Measurements from ENCODE around the gene RXFP2. TPM values are rescaled to one million over a fixed set of nuclear protein-coding genes. Genes with fewer than 3 reads are reported as not detected.

RXFP2 gene
- polyA plus RNA-seq, 1 donor (not counting 4 experiments of a cell fraction or from before 2014, with no cell fraction given), result not detected

GRCh38 chr13:31769575-31769974 lies 30.2 kb downstream of the RXFP2 start:
- Histone ChIP-seq H3K27me3 (ENCODE audit: control insufficient read depth, extremely low read depth, insufficient read depth, low read length) (no peaks in the 10 kb centered on the region), H3K4me1 (ENCODE audit: control insufficient read depth, extremely low read depth, insufficient read depth, low read length) (no peaks in the 10 kb centered on the region), H3K9ac (ENCODE audit: control insufficient read depth, extremely low read depth, insufficient read depth, low read length) (no peak overlapping the region), H4K20me1 (ENCODE audit: control insufficient read depth, extremely low read depth, insufficient read depth, low read length) (no peaks in the 10 kb centered on the region), H3K9me3 (ENCODE audit: control insufficient read depth, low read depth, low read length) (no peaks in the 10 kb centered on the region), H2AFZ (ENCODE audit: control insufficient read depth, low read length) (no peak overlapping the region), H3K79me2 (ENCODE audit: control insufficient read depth, insufficient read depth, low read length) (no peaks in the 10 kb centered on the region), H3K9me1 (ENCODE audit: control insufficient read depth, extremely low read depth, insufficient read depth, low read length) (no peaks in the 10 kb centered on the region), H3K27ac (ENCODE audit: control insufficient read depth, insufficient read depth, low read length) (no peak overlapping the region), H3K4me3 (ENCODE audit: control insufficient read depth in 2 of 3, extremely low read depth in 1 of 3, insufficient read depth in 2 of 3, low read depth in 1 of 3, low read length in 3 of 3) (no peak overlapping the region), H3K4me2 (ENCODE audit: control insufficient read depth, extremely low read depth, insufficient read depth, low read depth, low read length) (no peak overlapping the region), H3K36me3 (ENCODE audit: control insufficient read depth in 2 of 2, extremely low read depth in 1 of 2, insufficient read depth in 2 of 2, low read length in 2 of 2) (no peaks in the 10 kb centered on the region)
- DNase-seq (ENCODE audit: low read depth, low spot score), result no peak
- TF ChIP-seq CTCF (optimal IDR thresholded peaks at IDR 0.05 in 1 of 3, IDR thresholded peaks at IDR 0.05 in 1 of 3, conservative IDR thresholded peaks at IDR 0.05 in 1 of 3; ENCODE audit: extremely low read depth in 1 of 3, insufficient read depth in 2 of 3, low read length in 3 of 3), result no peak
- no peak for TF ChIP-seq EZH2 (IDR thresholded peaks at IDR 0.05; ENCODE audit: low read length)
- dilution Hi-C loops (cut with MboI; ENCODE audit: extremely low pct_ligation_motif_present, low sequenced_read_pairs), result no loop called here
- FAIRE-seq, result no peak

- H2AFZ ChIP-seq (ENCODE audit: control insufficient read depth, low read length), result no peak overlapping the region
- H4K20me1 ChIP-seq (ENCODE audit: control insufficient read depth, extremely low read depth, insufficient read depth, low read length), result no peaks in the 10 kb centered on the region
- DNase-seq (ENCODE audit: low read depth, low spot score), result no peak
- no peaks in the 10 kb centered on the region for H3K36me3 ChIP-seq (ENCODE audit: control insufficient read depth in 2 of 2, extremely low read depth in 1 of 2, insufficient read depth in 2 of 2, low read length in 2 of 2)
- no peak overlapping the region for H3K4me3 ChIP-seq (ENCODE audit: control insufficient read depth in 2 of 3, extremely low read depth in 1 of 3, insufficient read depth in 2 of 3, low read depth in 1 of 3, low read length in 3 of 3)
- no peak overlapping the region for H3K9ac ChIP-seq (ENCODE audit: control insufficient read depth, extremely low read depth, insufficient read depth, low read length)
- TF ChIP-seq EZH2 (IDR thresholded peaks at IDR 0.05; ENCODE audit: low read length) (no peak), CTCF (optimal IDR thresholded peaks at IDR 0.05 in 1 of 3, IDR thresholded peaks at IDR 0.05 in 1 of 3, conservative IDR thresholded peaks at IDR 0.05 in 1 of 3; ENCODE audit: extremely low read depth in 1 of 3, insufficient read depth in 2 of 3, low read length in 3 of 3) (no peak)
- dilution Hi-C loops (cut with MboI; ENCODE audit: extremely low pct_ligation_motif_present, low sequenced_read_pairs), result no loop called here
- H3K27me3 ChIP-seq (ENCODE audit: control insufficient read depth, extremely low read depth, insufficient read depth, low read length), result no peaks in the 10 kb centered on the region
- H3K79me2 ChIP-seq (ENCODE audit: control insufficient read depth, insufficient read depth, low read length), result no peaks in the 10 kb centered on the region
- H3K4me2 ChIP-seq (ENCODE audit: control insufficient read depth, extremely low read depth, insufficient read depth, low read depth, low read length), result no peak overlapping the region
- no peaks in the 10 kb centered on the region for H3K9me1 ChIP-seq (ENCODE audit: control insufficient read depth, extremely low read depth, insufficient read depth, low read length)
- H3K4me1 ChIP-seq (ENCODE audit: control insufficient read depth, extremely low read depth, insufficient read depth, low read length), result no peaks in the 10 kb centered on the region
- FAIRE-seq, result no peak
- no peak overlapping the region for H3K27ac ChIP-seq (ENCODE audit: control insufficient read depth, insufficient read depth, low read length)
- H3K9me3 ChIP-seq (ENCODE audit: control insufficient read depth, low read depth, low read length), result no peaks in the 10 kb centered on the region
Observed at GRCh38 chr13:31772231-31772630, 32.9 kb downstream of the RXFP2 start.

Measured in keratinocyte (primary cell).